ENCODE data around the gene CEP57L1. TPM values are rescaled to one million over a fixed set of nuclear protein-coding genes. Genes with fewer than 3 reads are reported as not detected.
A peak's percentile ranks its signal among the peaks of the same experiment; 100 is the strongest.

The CEP57L1 gene
- polyA plus RNA-seq, 3 donors = 3.4 to 5.2 (median 3.9) TPM

- intact Hi-C loops (cut with micrococcal nuclease) = loop anchor here (5.0 kb wide), 3 partner anchors 203 to 253 kb away; no protein-coding TSS in a partner anchor
- no peaks in the 10 kb centered on the region for H3K36me3 ChIP-seq (replicated peaks in 1 of 2; ENCODE audit: control insufficient read depth in 1 of 2, insufficient read depth in 2 of 2, low read length in 2 of 2)
- no peaks in the 10 kb centered on the region for H3K27me3 ChIP-seq (ENCODE audit: control insufficient read depth in 2 of 2, insufficient read depth in 2 of 2, low read length in 2 of 2)
- no peak for TF ChIP-seq CTCF (IDR thresholded peaks at IDR 0.05)
- no peak overlapping the region for H2AFZ ChIP-seq (ENCODE audit: insufficient read depth, low read depth, low read length, poor library complexity, severe bottlenecking)
- Mint-ChIP-seq H3K36me3 (no peaks in the 10 kb centered on the region), H3K27me3 (ENCODE audit: low read depth in 3 of 3) (peaks cover 1 to 2% (median 1%) of the 10 kb centered on the region in 3 donors), H3K9me3 (no peaks in the 10 kb centered on the region), H3K4me1 (peaks cover 9% of the 10 kb centered on the region), H3K27ac (no peak overlapping the region), H3K4me3 (no peak overlapping the region)
- H3K4me3 ChIP-seq (replicated peaks in 1 of 3; ENCODE audit: low read depth in 2 of 3, low read length in 3 of 3) = no peak overlapping the region
- no peak overlapping the region for H3K4me2 ChIP-seq (replicated peaks; ENCODE audit: extremely low read depth, low read length, poor library complexity, severe bottlenecking)
- H3K4me1 ChIP-seq (ENCODE audit: control insufficient read depth in 1 of 2, insufficient read depth in 2 of 2, low read length in 2 of 2) = peaks cover 0 to 5% of the 10 kb centered on the region in 2 donors
- DNase-seq = no peak
- no peak overlapping the region for H3K9ac ChIP-seq (ENCODE audit: insufficient read depth, low read length, poor library complexity, severe bottlenecking)
- no peaks in the 10 kb centered on the region for H3K79me2 ChIP-seq (ENCODE audit: insufficient read depth, low read length)
- no peaks in the 10 kb centered on the region for H3K9me3 ChIP-seq (replicated peaks in 1 of 2; ENCODE audit: control insufficient read depth in 1 of 2, insufficient read depth in 1 of 2, low read length in 2 of 2)
- H4K20me1 ChIP-seq (ENCODE audit: insufficient read depth, low read length) = no peaks in the 10 kb centered on the region
- no peak overlapping the region for H3K27ac ChIP-seq (ENCODE audit: low read depth in 1 of 2, low read length in 2 of 2)
- WGBS (ENCODE audit: insufficient coverage) = no CpG with 5 or more reads among the region's 3 CpGs
Measured at GRCh38 chr6:109184638-109185037, 89.3 kb downstream of the CEP57L1 start.

- no peaks in the 10 kb centered on the region for H3K36me3 Mint-ChIP-seq
- Histone ChIP-seq H3K36me3 (replicated peaks in 1 of 2; ENCODE audit: control insufficient read depth in 1 of 2, insufficient read depth in 2 of 2, low read length in 2 of 2) (no peaks in the 10 kb centered on the region), H4K20me1 (ENCODE audit: insufficient read depth, low read length) (no peaks in the 10 kb centered on the region), H3K4me1 (ENCODE audit: control insufficient read depth in 1 of 2, insufficient read depth in 2 of 2, low read length in 2 of 2) (peaks cover 0 to 5% of the 10 kb centered on the region in 2 donors), H3K9me3 (replicated peaks in 1 of 2; ENCODE audit: control insufficient read depth in 1 of 2, insufficient read depth in 1 of 2, low read length in 2 of 2) (peaks cover 0 to 2% of the 10 kb centered on the region in 2 donors), H3K79me2 (ENCODE audit: insufficient read depth, low read length) (no peaks in the 10 kb centered on the region), H2AFZ (ENCODE audit: insufficient read depth, low read depth, low read length, poor library complexity, severe bottlenecking) (no peak overlapping the region), H3K27ac (ENCODE audit: low read depth in 1 of 2, low read length in 2 of 2) (no peak overlapping the region), H3K4me2 (replicated peaks; ENCODE audit: extremely low read depth, low read length, poor library complexity, severe bottlenecking) (no peak overlapping the region), H3K9ac (ENCODE audit: insufficient read depth, low read length, poor library complexity, severe bottlenecking) (no peak overlapping the region), H3K27me3 (ENCODE audit: control insufficient read depth in 2 of 2, insufficient read depth in 2 of 2, low read length in 2 of 2) (no peaks in the 10 kb centered on the region), H3K4me3 (replicated peaks in 1 of 3; ENCODE audit: low read depth in 2 of 3, low read length in 3 of 3) (no peak overlapping the region)
- DNase-seq = no peak
- no peak overlapping the region for H3K4me3 Mint-ChIP-seq
- TF ChIP-seq CTCF (IDR thresholded peaks at IDR 0.05) = no peak
- H3K4me1 Mint-ChIP-seq = peaks cover 9% of the 10 kb centered on the region
- intact Hi-C loops (cut with micrococcal nuclease) = loop anchor here (5.0 kb wide), 3 partner anchors 201 to 251 kb away; no protein-coding TSS in a partner anchor
- peaks cover 0 to 5% (median 2%) of the 10 kb centered on the region in 7 donors for H3K9me3 Mint-ChIP-seq
- H3K27ac Mint-ChIP-seq = peak overlapping the region in 1 of 7 donors; percentile 50
- peaks cover 1 to 2% (median 1%) of the 10 kb centered on the region in 3 donors for H3K27me3 Mint-ChIP-seq (ENCODE audit: low read depth in 3 of 3)
- WGBS (ENCODE audit: insufficient coverage) = no CpG with 5 or more reads among the region's 3 CpGs
Measured at GRCh38 chr6:109186012-109186411, 90.7 kb downstream of the CEP57L1 start.

Data from CD14-positive monocyte (primary cell).